ENCODE results near the gene RPS15A. TPM values are rescaled to one million over a fixed set of nuclear protein-coding genes. Genes with fewer than 3 reads are reported as not detected.

RPS15A gene
- polyA plus RNA-seq, 1 donor from 2014 or later: 3,296 TPM

GRCh38 chr16:18803569-18804462 lies 13.7 kb upstream of the RPS15A start:
- H3K27me3 ChIP-seq (ENCODE audit: insufficient read depth, low read depth, low read length): no peaks in the 10 kb centered on the region
- H3K27ac ChIP-seq (ENCODE audit: low read length): no peak overlapping the region
- no peaks in the 10 kb centered on the region for H4K20me1 ChIP-seq (ENCODE audit: insufficient read depth)
- no peak overlapping the region for H2AFZ ChIP-seq (ENCODE audit: low read depth, low read length)
- H3K9me2 ChIP-seq (ENCODE audit: insufficient read depth, low read length): no peaks in the 10 kb centered on the region
- no peak overlapping the region for H3K9ac ChIP-seq (ENCODE audit: low read length)
- peaks cover 7% of the 10 kb centered on the region for H3K36me3 ChIP-seq (ENCODE audit: insufficient read depth, low read length)
- H3K79me2 ChIP-seq (replicated peaks; ENCODE audit: insufficient read depth, low read length): peaks cover 19% of the 10 kb centered on the region
- TF ChIP-seq TAF1 (IDR thresholded peaks at IDR 0.05; ENCODE audit: low read depth): no peak
- TF ChIP-seq EP300 (conservative IDR thresholded peaks at IDR 0.05; ENCODE audit: poor library complexity, severe bottlenecking): no peak
- H3K9me3 ChIP-seq (ENCODE audit: low read length): no peaks in the 10 kb centered on the region
- H3K4me3 ChIP-seq (ENCODE audit: low read length): no peak overlapping the region
- no peaks in the 10 kb centered on the region for H3F3A ChIP-seq (ENCODE audit: insufficient read depth, low read length, poor library complexity, severe bottlenecking)
- H3K4me2 ChIP-seq (ENCODE audit: low read length): no peak overlapping the region

GRCh38 chr16:18802767-18803343 lies 12.7 kb upstream of the RPS15A start:
- Histone ChIP-seq H3K9me2 (ENCODE audit: insufficient read depth, low read length) (no peaks in the 10 kb centered on the region), H3K79me2 (replicated peaks; ENCODE audit: insufficient read depth, low read length) (peaks cover 28% of the 10 kb centered on the region), H3K27me3 (ENCODE audit: insufficient read depth, low read depth, low read length) (no peaks in the 10 kb centered on the region), H4K20me1 (ENCODE audit: insufficient read depth) (no peaks in the 10 kb centered on the region), H3K4me3 (ENCODE audit: low read length) (no peak overlapping the region), H3K4me2 (ENCODE audit: low read length) (no peak overlapping the region), H3K36me3 (ENCODE audit: insufficient read depth, low read length) (peaks cover under 1% of the 10 kb centered on the region), H2AFZ (ENCODE audit: low read depth, low read length) (no peak overlapping the region), H3K9ac (ENCODE audit: low read length) (no peak overlapping the region), H3F3A (ENCODE audit: insufficient read depth, low read length, poor library complexity, severe bottlenecking) (no peaks in the 10 kb centered on the region), H3K27ac (ENCODE audit: low read length) (no peak overlapping the region), H3K9me3 (ENCODE audit: low read length) (no peaks in the 10 kb centered on the region)
- no peak for TF ChIP-seq MXI1 (conservative IDR thresholded peaks at IDR 0.05; ENCODE audit: poor library complexity, severe bottlenecking)
- TF ChIP-seq EP300 (conservative IDR thresholded peaks at IDR 0.05; ENCODE audit: poor library complexity, severe bottlenecking): no peak
- no peak for TF ChIP-seq RAD21 (conservative IDR thresholded peaks at IDR 0.05)
- no peak for TF ChIP-seq CTCF (IDR thresholded peaks at IDR 0.05; ENCODE audit: poor library complexity, severe bottlenecking)
- TF ChIP-seq TAF1 (IDR thresholded peaks at IDR 0.05; ENCODE audit: low read depth): no peak
- TF ChIP-seq REST (IDR thresholded peaks at IDR 0.05; ENCODE audit: borderline replicate concordance): no peak
- TF ChIP-seq SMC3 (conservative IDR thresholded peaks at IDR 0.05; ENCODE audit: poor library complexity): no peak
- TF ChIP-seq EZH2 (IDR thresholded peaks at IDR 0.05; ENCODE audit: borderline replicate concordance, insufficient read depth, low read length, poor library complexity, severe bottlenecking): no peak
- TF ChIP-seq POLR2AphosphoS5 (IDR thresholded peaks at IDR 0.05): no peak
